Keratinocyte (primary cell): ENCODE results near the gene NR1I3.

ENCODE experiments used
- CTCF ChIP-seq, 3 experiments: IDR thresholded peaks in 1 of 3; conservative IDR thresholded peaks in 1 of 3; optimal IDR thresholded peaks in 1 of 3; 2 replicates in 2 of 3; 3 replicates in 1 of 3; pipeline versions ENCODE3 to v1.5.1; 2011; ENCODE audit warnings: low read length in 3 of 3, mild to moderate bottlenecking in 3 of 3, moderate library complexity in 2 of 3, control low read depth in 1 of 3, inconsistent platforms in 1 of 3; ENCODE audit not compliant: insufficient read depth in 2 of 3; ENCODE audit errors: extremely low read depth in 1 of 3
- EZH2 ChIP-seq: IDR thresholded peaks from one replicate; pipeline ENCODE4 v1.6.1; 2012; ENCODE audit warnings: inconsistent platforms, mild to moderate bottlenecking, low read length, moderate library complexity

- TF ChIP-seq CTCF (optimal IDR thresholded peaks at IDR 0.05 in 1 of 3, IDR thresholded peaks at IDR 0.05 in 1 of 3, conservative IDR thresholded peaks at IDR 0.05 in 1 of 3; ENCODE audit: extremely low read depth in 1 of 3, insufficient read depth in 2 of 3, low read length in 3 of 3), result no peak
- TF ChIP-seq EZH2, result no peak
Measured at GRCh38 chr1:161225178-161225533, 12.8 kb downstream of the NR1I3 start.
